ENCODE measurements around the gene CD209. TPM values are rescaled to one million over a fixed set of nuclear protein-coding genes. Genes with fewer than 3 reads are reported as not detected.

CD209 gene
- total RNA-seq, 4 donors from 2014 or later, result 2.6 to 14.4 (median 8.8) TPM; not detected in 1

GRCh38 chr19:7699417-7700401 lies 47.6 kb downstream of the CD209 start:
- TF ChIP-seq POLR2A (IDR thresholded peaks at IDR 0.05) (no peak), CTCF (IDR thresholded peaks at IDR 0.05) (no peak)
- intact Hi-C loops (cut with DNase I; ENCODE audit: low total_unique reads), result no loop called here

GRCh38 chr19:7699003-7699402 lies 48.3 kb downstream of the CD209 start:
- Histone ChIP-seq H3K9me3 (no peaks in the 10 kb centered on the region), H3K4me3 (no peak overlapping the region), H3K27ac (no peak overlapping the region), H3K4me1 (no peaks in the 10 kb centered on the region), H3K27me3 (no peaks in the 10 kb centered on the region), H3K36me3 (no peaks in the 10 kb centered on the region)
- intact Hi-C loops (cut with DNase I; ENCODE audit: low total_unique reads), result no loop called here
- no peak for DNase-seq
- TF ChIP-seq CTCF (IDR thresholded peaks at IDR 0.05), result no peak
- TF ChIP-seq POLR2A (IDR thresholded peaks at IDR 0.05), result no peak

More at GRCh38 chr19:7699417-7700401, 47.6 kb downstream of the CD209 start:
- H3K27me3 ChIP-seq, result no peaks in the 10 kb centered on the region
- H3K4me3 ChIP-seq, result no peak overlapping the region
- no peaks in the 10 kb centered on the region for H3K9me3 ChIP-seq
- no peak overlapping the region for H3K27ac ChIP-seq
- no peak for DNase-seq
- no peaks in the 10 kb centered on the region for H3K4me1 ChIP-seq
- H3K36me3 ChIP-seq, result no peaks in the 10 kb centered on the region

GRCh38 chr19:7698583-7698982 lies 48.8 kb downstream of the CD209 start:
- Histone ChIP-seq H3K36me3 (no peaks in the 10 kb centered on the region), H3K4me3 (no peak overlapping the region), H3K4me1 (no peaks in the 10 kb centered on the region), H3K9me3 (no peaks in the 10 kb centered on the region), H3K27ac (no peak overlapping the region), H3K27me3 (no peaks in the 10 kb centered on the region)
- intact Hi-C loops (cut with DNase I; ENCODE audit: low total_unique reads), result no loop called here
- no peak for DNase-seq
- TF ChIP-seq CTCF (IDR thresholded peaks at IDR 0.05), result no peak
- TF ChIP-seq POLR2A (IDR thresholded peaks at IDR 0.05), result no peak

GRCh38 chr19:7697721-7698287 lies 49.5 kb downstream of the CD209 start:
- no peak for DNase-seq
- no peak for TF ChIP-seq CTCF (IDR thresholded peaks at IDR 0.05)
- no peak for TF ChIP-seq POLR2A (IDR thresholded peaks at IDR 0.05)

GRCh38 chr19:7694499-7694898 lies 52.8 kb downstream of the CD209 start:
- Histone ChIP-seq H3K36me3 (no peaks in the 10 kb centered on the region), H3K27ac (no peak overlapping the region), H3K4me3 (no peak overlapping the region), H3K9me3 (no peaks in the 10 kb centered on the region), H3K27me3 (peaks cover 0 to 4% of the 10 kb centered on the region in 2 donors), H3K4me1 (no peaks in the 10 kb centered on the region)
- no peak for DNase-seq
- TF ChIP-seq CTCF (IDR thresholded peaks at IDR 0.05) (no peak), POLR2A (IDR thresholded peaks at IDR 0.05) (no peak)
- intact Hi-C loops (cut with DNase I; ENCODE audit: low total_unique reads), result no loop called here

More at GRCh38 chr19:7697721-7698287, 49.5 kb downstream of the CD209 start:
- H3K9me3 ChIP-seq, result no peaks in the 10 kb centered on the region
- intact Hi-C loops (cut with DNase I; ENCODE audit: low total_unique reads), result no loop called here
- H3K27me3 ChIP-seq, result no peaks in the 10 kb centered on the region
- no peaks in the 10 kb centered on the region for H3K36me3 ChIP-seq
- no peak overlapping the region for H3K4me3 ChIP-seq
- H3K4me1 ChIP-seq, result no peaks in the 10 kb centered on the region
- H3K27ac ChIP-seq, result no peak overlapping the region

Data from uterus (tissue), 4 donors.